Skeletal muscle tissue (tissue), 4 donors: Measurements from ENCODE around the gene ACO2. TPM values are rescaled to one million over a fixed set of nuclear protein-coding genes. Genes with fewer than 3 reads are reported as not detected.

Source experiments
- H3K27ac ChIP-seq: one replicate; pipeline ENCODE4 v1.7.0; 2013; ENCODE audit warnings: mild to moderate bottlenecking, low read depth, low read length, inconsistent platforms
- H3K27me3 ChIP-seq, 3 donors: one replicate each; pipeline ENCODE4 v1.7.0; 2013; ENCODE audit warnings: low read length in 3 of 3; ENCODE audit not compliant: control insufficient read depth in 3 of 3, insufficient read depth in 3 of 3
- H3K36me3 ChIP-seq, 3 donors: one replicate each; pipeline ENCODE4 v1.7.0; 2013; ENCODE audit warnings: low read length in 3 of 3; ENCODE audit not compliant: control insufficient read depth in 3 of 3, insufficient read depth in 3 of 3
- H3K4me1 ChIP-seq, 3 donors: one replicate each; pipeline ENCODE4 v1.7.0; 2013; ENCODE audit warnings: low read length in 3 of 3, mild to moderate bottlenecking in 3 of 3; ENCODE audit not compliant: control insufficient read depth in 3 of 3, insufficient read depth in 3 of 3
- H3K4me3 ChIP-seq, 3 donors: one replicate each; pipeline ENCODE4 v1.7.0; 2013; ENCODE audit warnings: low read length in 3 of 3
- H3K9ac ChIP-seq, 3 donors: one replicate each; pipeline ENCODE4 v1.7.0; 2013; ENCODE audit warnings: low read length in 3 of 3, mild to moderate bottlenecking in 3 of 3, moderate library complexity in 2 of 3, low read depth in 1 of 3
- H3K9me3 ChIP-seq, 3 donors: one replicate each; pipeline ENCODE4 v1.7.0; 2013; ENCODE audit warnings: low read length in 3 of 3; ENCODE audit not compliant: control insufficient read depth in 3 of 3
- total RNA-seq: library from RNA; depleted of rRNA; stranded (reverse); fragments of >200 nt; gene quantifications from one replicate; pipeline ENCODE4 v1.2.3, GENCODE V29; 2014
- donor health status: Osteomylitis.

The ACO2 gene
- total RNA-seq, 1 donor from 2014 or later = 110 TPM

DNA sequence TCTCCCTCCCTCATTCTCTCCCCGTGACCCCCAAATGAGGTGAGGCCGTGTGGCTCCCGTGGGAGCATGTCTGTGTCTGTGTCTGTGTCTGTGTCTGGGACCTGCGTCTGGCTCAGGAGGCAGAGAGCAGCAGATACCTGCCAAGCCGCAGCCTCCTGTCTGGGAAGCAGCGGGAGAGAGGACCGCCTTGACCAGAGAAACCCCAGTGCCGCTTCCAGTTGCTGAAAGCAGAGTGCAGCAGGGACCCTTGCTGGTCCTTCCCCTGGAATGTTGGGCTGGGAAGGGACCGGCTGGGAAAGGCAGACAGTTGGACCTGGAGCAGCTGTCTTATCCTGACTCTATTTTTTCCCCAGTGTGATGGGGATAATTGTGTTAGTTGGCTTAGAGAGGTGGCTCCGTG, 92.4 kb downstream of the ACO2 start:
- H3K4me3 ChIP-seq = peak overlapping the region in 1 of 3 donors; percentile 49
- peaks cover 5 to 9% (median 8%) of the 10 kb centered on the region in 3 donors for H3K4me1 ChIP-seq
- H3K27ac ChIP-seq = no peak overlapping the region
- H3K9me3 ChIP-seq = no peaks in the 10 kb centered on the region
- H3K36me3 ChIP-seq = no peaks in the 10 kb centered on the region
- H3K9ac ChIP-seq = peak overlapping the region in 1 of 3 donors; percentile 54
- H3K27me3 ChIP-seq = peaks cover 3 to 38% (median 7%) of the 10 kb centered on the region in 3 donors

DNA sequence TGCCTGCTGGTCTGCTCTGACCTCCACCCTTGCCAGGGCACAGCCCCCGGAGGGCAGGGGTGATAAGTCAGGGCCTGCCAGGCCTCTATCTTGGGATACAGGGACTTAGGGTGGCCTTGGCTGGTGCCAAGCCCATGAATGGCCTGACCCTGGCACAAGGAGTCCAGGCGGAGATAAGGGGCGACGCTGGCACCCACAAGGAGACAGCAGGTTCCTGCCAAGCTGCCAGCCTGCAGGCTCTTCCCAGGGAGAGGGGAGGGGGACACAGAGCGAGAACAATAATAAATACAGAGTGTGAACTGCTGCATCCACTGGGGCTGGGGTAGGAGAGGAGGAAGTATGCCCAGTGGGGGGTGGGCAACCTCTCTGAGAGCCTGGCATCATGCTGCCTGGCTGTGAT, 92.9 kb downstream of the ACO2 start:
- peaks cover 5 to 9% (median 8%) of the 10 kb centered on the region in 3 donors for H3K4me1 ChIP-seq
- H3K27ac ChIP-seq = no peak overlapping the region
- peaks cover 3 to 33% (median 7%) of the 10 kb centered on the region in 3 donors for H3K27me3 ChIP-seq
- H3K9me3 ChIP-seq = no peaks in the 10 kb centered on the region
- no peak overlapping the region for H3K4me3 ChIP-seq
- H3K36me3 ChIP-seq = no peaks in the 10 kb centered on the region
- H3K9ac ChIP-seq = no peak overlapping the region

DNA sequence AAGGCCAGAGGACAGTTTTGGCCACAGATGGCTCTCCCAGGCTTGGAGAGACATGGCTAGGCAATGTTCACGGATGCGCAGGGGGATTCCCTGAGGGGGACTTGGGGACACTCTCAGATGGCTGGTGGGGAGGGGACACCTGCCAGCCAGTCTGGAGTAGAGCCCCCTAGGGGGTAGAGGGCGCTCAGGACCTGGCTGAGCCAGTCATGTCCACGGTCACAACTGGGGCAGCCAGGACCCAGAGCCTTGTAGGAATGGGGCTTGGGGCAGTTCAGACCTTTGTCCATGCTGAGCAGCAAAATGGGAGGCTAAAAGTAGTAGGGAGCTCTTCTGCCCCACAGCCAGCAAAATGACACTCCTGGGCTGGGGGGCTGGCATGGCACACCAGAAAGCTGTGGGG, 93.5 kb downstream of the ACO2 start:
- Histone ChIP-seq H3K4me3 (no peak overlapping the region), H3K4me1 (peaks cover 5 to 8% (median 6%) of the 10 kb centered on the region in 3 donors), H3K9me3 (no peaks in the 10 kb centered on the region), H3K36me3 (no peaks in the 10 kb centered on the region), H3K27me3 (peaks cover 3 to 28% (median 3%) of the 10 kb centered on the region in 3 donors), H3K9ac (no peak overlapping the region), H3K27ac (no peak overlapping the region)

DNA sequence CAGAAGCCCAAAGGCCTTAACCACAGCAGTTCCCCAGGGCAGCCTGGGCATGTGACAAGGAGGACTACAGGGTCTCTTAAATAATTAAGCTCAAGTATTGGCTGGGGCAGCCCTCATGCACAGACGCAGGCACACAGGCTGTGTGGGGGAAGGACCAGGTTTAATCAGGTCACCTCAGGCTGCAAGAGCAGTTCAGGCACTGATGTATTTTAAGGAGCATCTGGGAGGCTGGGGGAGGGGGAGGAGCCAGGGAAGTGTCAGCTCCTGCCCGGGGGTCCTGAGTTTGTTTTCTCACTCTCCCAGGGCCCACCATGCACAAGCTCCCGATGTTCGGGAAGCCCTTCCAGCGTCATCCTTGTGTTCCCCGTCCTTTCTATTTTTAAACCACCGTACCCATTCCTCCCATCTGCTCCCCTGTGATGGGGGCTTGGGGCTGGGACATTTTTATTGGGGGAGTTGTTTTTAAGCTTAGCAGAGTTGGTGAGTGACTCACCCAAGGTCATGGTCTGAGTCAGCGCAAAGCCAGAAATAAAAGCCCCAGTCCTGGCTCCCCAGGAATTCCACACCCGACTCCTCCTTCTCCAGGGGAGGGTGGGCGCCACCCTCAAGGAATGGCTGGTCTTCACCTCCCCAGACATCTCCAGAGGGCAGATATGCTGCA, 94.3 kb downstream of the ACO2 start:
- no peak overlapping the region for H3K27ac ChIP-seq
- H3K36me3 ChIP-seq = no peaks in the 10 kb centered on the region
- H3K4me3 ChIP-seq = no peak overlapping the region
- H3K9me3 ChIP-seq = no peaks in the 10 kb centered on the region
- no peak overlapping the region for H3K9ac ChIP-seq
- H3K4me1 ChIP-seq = peaks cover 5 to 8% (median 6%) of the 10 kb centered on the region in 3 donors
- H3K27me3 ChIP-seq = peaks cover 0 to 22% (median 3%) of the 10 kb centered on the region in 3 donors

DNA sequence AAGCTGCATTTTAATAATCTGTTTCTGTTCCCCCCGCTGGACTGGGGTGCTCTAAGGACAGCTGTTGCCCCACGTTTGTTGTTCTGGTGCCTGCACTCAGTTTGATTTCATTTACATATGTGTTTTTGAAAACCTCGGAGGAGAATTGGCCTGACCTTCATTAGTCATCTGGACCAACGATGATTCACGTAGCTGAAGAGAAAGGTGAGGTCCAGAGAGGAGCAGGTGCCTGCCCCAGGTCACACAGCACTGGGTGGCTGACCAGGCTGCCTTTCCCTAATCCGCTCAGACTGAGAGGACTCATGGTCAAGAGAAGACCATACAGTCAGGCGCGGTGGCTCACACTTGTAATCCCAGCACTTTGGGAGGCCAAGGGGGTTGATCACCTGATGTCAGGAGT, 95.6 kb downstream of the ACO2 start:
- Histone ChIP-seq H3K9me3 (no peaks in the 10 kb centered on the region), H3K27me3 (peaks cover 0 to 22% (median 3%) of the 10 kb centered on the region in 3 donors), H3K4me3 (no peak overlapping the region), H3K4me1 (peaks cover 5 to 8% (median 6%) of the 10 kb centered on the region in 3 donors), H3K9ac (no peak overlapping the region), H3K36me3 (no peaks in the 10 kb centered on the region), H3K27ac (no peak overlapping the region)

DNA sequence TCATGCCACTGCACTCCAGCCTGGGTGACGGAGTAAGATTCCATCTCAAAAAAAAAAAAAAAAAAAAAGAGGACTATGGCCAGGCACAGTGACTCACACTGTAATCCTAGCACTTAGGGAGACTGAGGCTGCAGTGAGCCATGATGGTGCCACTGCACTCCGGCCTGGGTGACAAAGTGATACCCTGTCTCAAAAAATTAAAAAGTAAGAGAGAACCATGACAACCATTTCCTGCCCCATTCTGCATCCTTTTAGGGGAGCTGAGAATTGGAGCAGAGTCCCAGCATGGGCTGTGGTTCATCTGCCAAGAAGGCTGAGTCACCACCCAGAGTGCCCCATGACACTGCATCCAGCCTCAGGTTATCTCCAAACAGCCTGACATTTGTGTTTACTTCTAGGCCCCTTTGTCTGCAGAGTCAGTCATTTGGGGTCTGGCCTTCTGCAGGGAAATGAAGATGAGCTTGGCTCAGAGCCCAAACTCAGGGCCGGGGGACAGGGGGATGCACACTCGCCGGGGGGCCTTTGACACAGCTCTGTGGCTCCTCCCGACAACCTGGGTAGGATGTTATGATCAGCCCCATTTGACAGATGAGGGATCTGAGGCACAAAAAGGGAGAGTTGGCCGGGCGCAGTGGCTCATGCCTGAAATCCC, 96.6 kb downstream of the ACO2 start:
- Histone ChIP-seq H3K9ac (no peak overlapping the region), H3K9me3 (no peaks in the 10 kb centered on the region), H3K4me3 (no peak overlapping the region), H3K27ac (no peak overlapping the region), H3K27me3 (peaks cover 0 to 18% (median 0%) of the 10 kb centered on the region in 3 donors), H3K4me1 (peaks cover 5 to 8% (median 6%) of the 10 kb centered on the region in 3 donors), H3K36me3 (no peaks in the 10 kb centered on the region)

- no peak overlapping the region for H3K4me3 ChIP-seq
- H3K36me3 ChIP-seq = no peaks in the 10 kb centered on the region
- H3K9ac ChIP-seq = no peak overlapping the region
- H3K27me3 ChIP-seq = peaks cover 0 to 2% (median 0%) of the 10 kb centered on the region in 3 donors
- no peaks in the 10 kb centered on the region for H3K9me3 ChIP-seq
- H3K27ac ChIP-seq = no peak overlapping the region
- peaks cover 0 to 6% (median 5%) of the 10 kb centered on the region in 3 donors for H3K4me1 ChIP-seq
These were observed 98.5 kb downstream of the ACO2 start for GRCh38 chr22:41567512-41567768.

- no peaks in the 10 kb centered on the region for H3K36me3 ChIP-seq
- no peak overlapping the region for H3K9ac ChIP-seq
- peaks cover 0 to 6% (median 2%) of the 10 kb centered on the region in 3 donors for H3K4me1 ChIP-seq
- no peak overlapping the region for H3K4me3 ChIP-seq
- no peaks in the 10 kb centered on the region for H3K9me3 ChIP-seq
- no peak overlapping the region for H3K27ac ChIP-seq
- H3K27me3 ChIP-seq = no peaks in the 10 kb centered on the region
These were observed 99.9 kb downstream of the ACO2 start for GRCh38 chr22:41568811-41569210.

DNA sequence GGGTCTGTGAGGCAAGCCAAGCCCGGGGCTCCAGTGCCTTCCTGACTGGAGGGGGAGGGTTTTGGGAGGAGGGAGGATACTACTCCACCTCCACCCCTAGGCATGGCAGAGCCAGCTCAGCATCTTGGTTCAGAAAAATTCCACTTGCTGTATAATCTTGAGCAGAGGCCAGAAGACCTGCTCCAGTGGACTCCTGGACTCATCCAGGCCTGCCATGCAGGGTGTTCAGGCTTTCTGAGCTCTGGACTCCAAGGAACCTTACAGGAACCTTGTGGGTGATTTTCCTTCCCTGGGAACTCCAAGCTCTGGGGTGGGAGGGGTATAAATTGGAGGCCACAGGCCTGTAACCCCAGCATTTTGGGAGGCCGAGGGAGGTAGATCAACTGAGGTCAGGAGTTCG, 101.3 kb downstream of the ACO2 start:
- Histone ChIP-seq H3K9ac (no peak overlapping the region), H3K36me3 (no peaks in the 10 kb centered on the region), H3K9me3 (no peaks in the 10 kb centered on the region), H3K4me1 (peaks cover 0 to 6% (median 2%) of the 10 kb centered on the region in 3 donors), H3K27me3 (no peaks in the 10 kb centered on the region), H3K27ac (no peak overlapping the region), H3K4me3 (no peak overlapping the region)

DNA sequence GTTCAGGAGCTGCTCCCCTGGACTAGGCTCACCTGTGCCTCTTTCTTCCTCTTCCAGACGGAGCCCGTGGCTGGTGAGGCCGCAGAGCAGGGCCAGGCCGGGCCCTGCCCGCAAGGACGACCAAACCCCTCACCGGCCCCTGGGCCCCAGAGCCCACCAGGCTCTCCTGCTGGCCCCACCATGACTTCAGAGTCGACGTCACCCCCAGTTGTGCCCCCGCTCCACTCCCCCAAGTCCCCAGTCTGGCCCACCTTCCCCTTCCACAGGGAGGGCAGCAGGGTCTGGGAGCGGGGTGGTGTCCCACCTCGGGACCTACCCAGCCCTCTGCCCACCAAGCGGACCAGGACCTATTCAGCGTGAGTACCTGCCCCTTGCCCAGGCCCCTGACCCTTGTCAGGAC, 102.9 kb downstream of the ACO2 start:
- Histone ChIP-seq H3K9ac (no peak overlapping the region), H3K27ac (no peak overlapping the region), H3K9me3 (no peaks in the 10 kb centered on the region), H3K4me3 (no peak overlapping the region), H3K36me3 (no peaks in the 10 kb centered on the region), H3K27me3 (no peaks in the 10 kb centered on the region), H3K4me1 (no peaks in the 10 kb centered on the region)
